Right atrium auricular region (tissue), 2 donors: Measurements from ENCODE around the gene EIF3A. TPM values are rescaled to one million over a fixed set of nuclear protein-coding genes. Genes with fewer than 3 reads are reported as not detected.
"Not testable (repeated sequence)": the region's sequence is repeated elsewhere in the genome, so short reads cannot be mapped to it uniquely, and the experiment has no call there.

Experiments
- DNase-seq: peaks from one replicate; pipeline ENCODE4 v3.0.0-alpha.2; 2019; ENCODE audit warnings: low spot score
- H3K27ac ChIP-seq, 2 donors: fragments of 200-600 bp; sonication (generic); 1 replicate in 1 of 2; 2 replicates in 1 of 2; pipeline ENCODE4 v1.5.1; 2016 to 2019
- H3K27me3 ChIP-seq, 2 donors: fragments of 200-600 bp; sonication (generic); one replicate each; pipeline versions ENCODE4 v1.5.1 to v1.6.0; 2017 to 2019
- H3K36me3 ChIP-seq: fragments of 200-600 bp; sonication (generic); one replicate; pipeline ENCODE4 v1.5.1; 2016
- H3K4me1 ChIP-seq, 2 donors: fragments of 200-600 bp; sonication (generic); one replicate each; pipeline versions ENCODE4 v1.5.1 to v1.6.0; 2017 to 2019
- H3K4me3 ChIP-seq, 2 donors: fragments of 200-600 bp; sonication (generic); 1 replicate in 1 of 2; 2 replicates in 1 of 2; pipeline ENCODE4 v1.5.1; 2017 to 2019; ENCODE audit warnings: mild to moderate bottlenecking in 1 of 2, moderate library complexity in 1 of 2
- H3K9me3 ChIP-seq, 2 donors: fragments of 200-600 bp; sonication (generic); one replicate each; pipeline ENCODE4 v1.5.1; 2019
- CTCF ChIP-seq, 2 donors: fragments of 200-600 bp; sonication (generic); IDR thresholded peaks; one replicate each; pipeline ENCODE4 v1.5.1; 2019; ENCODE audit warnings: antibody characterized with exemption in 2 of 2
- total RNA-seq, 2 donors: library from RNA; depleted of rRNA; stranded (reverse); fragments of >200 nt; gene quantifications; one replicate each; pipeline ENCODE4 v1.1.0, GENCODE V29; 2016

Gene EIF3A
- total RNA-seq, 2 donors from 2014 or later = 69.8 to 76.9 TPM

DNA sequence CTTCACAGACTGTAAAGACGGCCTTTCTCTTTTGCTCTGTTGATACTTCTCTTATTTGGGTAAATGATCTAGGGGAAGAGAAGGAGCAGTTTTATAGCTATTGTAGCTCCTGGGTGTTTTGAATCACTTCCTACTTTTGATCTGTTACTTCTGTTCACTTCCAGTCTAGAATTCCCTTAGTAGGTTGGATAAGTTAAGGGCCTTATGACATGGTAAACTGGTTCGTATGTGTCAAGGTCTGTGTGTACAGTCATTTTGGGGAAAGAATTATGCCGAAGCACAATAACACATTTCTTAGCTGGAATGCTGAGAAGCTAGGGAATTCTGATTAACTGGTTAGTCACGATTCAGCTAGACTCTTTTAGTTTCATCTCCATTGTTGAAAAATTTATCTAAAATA is 31.4 kb upstream of the EIF3A start:
- H3K4me3 ChIP-seq = no peak overlapping the region
- H3K27me3 ChIP-seq = no peaks in the 10 kb centered on the region
- H3K27ac ChIP-seq = no peak overlapping the region
- peaks cover 45% of the 10 kb centered on the region for H3K36me3 ChIP-seq
- no peak for TF ChIP-seq CTCF (IDR thresholded peaks at IDR 0.05)
- no peak for DNase-seq
- no peaks in the 10 kb centered on the region for H3K4me1 ChIP-seq
- H3K9me3 ChIP-seq = no peaks in the 10 kb centered on the region

- peaks cover 27% of the 10 kb centered on the region for H3K36me3 ChIP-seq
- H3K27ac ChIP-seq, H3K4me1 ChIP-seq, DNase-seq, H3K9me3 ChIP-seq, H3K27me3 ChIP-seq, H3K4me3 ChIP-seq: not testable (repeated sequence)
These were observed 27.2 kb upstream of the EIF3A start for GRCh38 chr10:119107771-119108170.

- H3K4me1 ChIP-seq, H3K4me3 ChIP-seq, H3K27me3 ChIP-seq, H3K9me3 ChIP-seq, H3K27ac ChIP-seq, DNase-seq: not testable (repeated sequence)
- peaks cover 21% of the 10 kb centered on the region for H3K36me3 ChIP-seq
These were observed 26.5 kb upstream of the EIF3A start for GRCh38 chr10:119107106-119107505.

GRCh38 chr10:119105899-119106298 is 25.3 kb upstream of the EIF3A start:
- H3K27ac ChIP-seq, H3K4me1 ChIP-seq, H3K27me3 ChIP-seq, DNase-seq, H3K4me3 ChIP-seq, H3K9me3 ChIP-seq: not testable (repeated sequence)
- peaks cover 17% of the 10 kb centered on the region for H3K36me3 ChIP-seq

DNA sequence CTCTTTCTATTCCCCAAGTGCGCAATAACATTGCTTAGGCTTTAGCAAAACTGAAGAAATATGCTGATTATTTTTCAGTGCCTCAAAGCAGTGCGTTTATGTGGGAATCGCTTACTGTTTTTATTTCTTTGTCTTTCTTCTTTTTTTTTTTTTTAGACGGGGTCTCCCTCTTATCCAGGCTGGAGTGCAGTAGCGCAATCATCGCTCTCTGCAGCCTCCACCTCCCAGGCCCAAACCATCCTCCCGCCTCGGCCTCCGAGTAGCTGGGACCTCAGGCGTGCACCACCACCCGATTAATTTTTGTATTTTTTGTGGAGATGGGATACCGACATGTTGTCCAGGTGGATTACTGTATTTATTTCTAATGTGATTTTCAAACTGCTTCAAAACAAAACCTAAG is 24.5 kb upstream of the EIF3A start:
- Histone ChIP-seq H3K4me3 (no peak overlapping the region), H3K9me3 (no peaks in the 10 kb centered on the region), H3K36me3 (peaks cover 17% of the 10 kb centered on the region), H3K4me1 (peaks cover 0 to 9% of the 10 kb centered on the region in 2 donors), H3K27ac (no peak overlapping the region), H3K27me3 (no peaks in the 10 kb centered on the region)
- TF ChIP-seq CTCF (IDR thresholded peaks at IDR 0.05) = no peak
- DNase-seq = no peak

- TF ChIP-seq CTCF (IDR thresholded peaks at IDR 0.05) = no peak
- peak overlapping the region; percentile 80 to 91 for H3K4me3 ChIP-seq
- H3K9me3 ChIP-seq = no peaks in the 10 kb centered on the region
- peaks cover 12% of the 10 kb centered on the region for H3K36me3 ChIP-seq
- no peaks in the 10 kb centered on the region for H3K27me3 ChIP-seq
- no peak for DNase-seq
- no peak overlapping the region for H3K27ac ChIP-seq
- peaks cover 0 to 9% of the 10 kb centered on the region in 2 donors for H3K4me1 ChIP-seq
These were observed 24.0 kb upstream of the EIF3A start for GRCh38 chr10:119104654-119105015.

GRCh38 chr10:119103903-119104653 is 23.5 kb upstream of the EIF3A start, which contains the start of gene DENND10:
Gene DENND10, plus strand, starts transcription at chr10:119104113. Its CDS starts 30 bp downstream, at chr10:119104143.
- H3K4me1 ChIP-seq = peaks cover 0 to 9% of the 10 kb centered on the region in 2 donors
- peak; percentile 83 for DNase-seq
- H3K27me3 ChIP-seq = no peaks in the 10 kb centered on the region
- H3K4me3 ChIP-seq = peak within 1 kb of the TSS; percentile 80 to 91
- H3K9me3 ChIP-seq = no peaks in the 10 kb centered on the region
- peaks cover 7% of the 10 kb centered on the region for H3K36me3 ChIP-seq
- peak in 1 of 2 donors; percentile 18 for TF ChIP-seq CTCF (IDR thresholded peaks at IDR 0.05)
- H3K27ac ChIP-seq = peak within 1 kb of the TSS; percentile 73 to 82
